Measurements from ENCODE around the gene CD4. TPM values are rescaled to one million over a fixed set of nuclear protein-coding genes. Genes with fewer than 3 reads are reported as not detected.

The CD4 gene
- total RNA-seq, 4 donors from 2014 or later = 7.5 to 12.6 (median 8.9) TPM

DNA sequence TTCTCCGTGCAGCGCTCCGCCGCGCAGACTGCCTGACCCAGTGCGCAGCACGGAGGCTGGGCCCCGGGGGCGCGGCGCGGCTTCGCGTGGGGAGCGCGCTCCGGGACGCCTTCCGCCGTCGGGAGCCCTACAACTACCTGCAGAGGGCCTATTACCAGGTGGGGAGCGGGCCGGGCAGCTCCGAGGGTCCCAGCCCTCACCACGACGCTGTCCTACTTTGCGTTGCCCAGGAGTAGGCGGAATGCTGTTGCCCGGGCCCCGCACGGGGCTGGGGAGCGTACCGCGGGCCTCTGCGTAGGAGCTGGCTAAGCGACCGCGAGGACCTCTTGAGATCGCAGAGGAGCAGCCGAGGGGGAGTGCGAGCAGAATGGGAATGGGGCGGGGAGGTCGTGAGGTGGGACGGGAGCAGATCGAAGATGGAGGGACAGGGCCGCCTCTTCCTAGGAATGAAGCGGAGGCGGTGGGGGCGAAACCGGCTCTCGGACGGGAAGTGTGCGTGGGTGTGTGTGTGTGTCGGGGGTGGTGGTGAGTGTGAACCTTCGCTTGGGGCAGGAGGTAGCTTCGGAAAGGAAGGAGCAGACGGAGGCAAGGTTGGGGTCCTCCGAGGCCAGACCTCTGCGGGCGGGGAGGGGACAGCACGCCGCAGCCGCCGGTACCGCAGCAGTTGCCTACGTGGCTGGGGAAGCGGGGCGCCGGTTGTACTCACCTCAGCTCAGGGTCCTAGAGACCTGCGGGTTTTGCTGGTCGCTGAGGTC lies 39.6 kb downstream of the CD4 start:
- H3K36me3 ChIP-seq = peaks cover 0 to 39% (median 0%) of the 10 kb centered on the region in 3 donors
- 0 to 1% methylated on average over 37 to 46 of the region's 71 CpGs for WGBS, 2 donors
- peaks cover 0 to 10% of the 10 kb centered on the region in 2 donors for H3K27me3 ChIP-seq
- peak in 1 of 2 donors; percentile 34 for TF ChIP-seq EP300 (IDR thresholded peaks at IDR 0.05)
- TF ChIP-seq, protein P1, sequence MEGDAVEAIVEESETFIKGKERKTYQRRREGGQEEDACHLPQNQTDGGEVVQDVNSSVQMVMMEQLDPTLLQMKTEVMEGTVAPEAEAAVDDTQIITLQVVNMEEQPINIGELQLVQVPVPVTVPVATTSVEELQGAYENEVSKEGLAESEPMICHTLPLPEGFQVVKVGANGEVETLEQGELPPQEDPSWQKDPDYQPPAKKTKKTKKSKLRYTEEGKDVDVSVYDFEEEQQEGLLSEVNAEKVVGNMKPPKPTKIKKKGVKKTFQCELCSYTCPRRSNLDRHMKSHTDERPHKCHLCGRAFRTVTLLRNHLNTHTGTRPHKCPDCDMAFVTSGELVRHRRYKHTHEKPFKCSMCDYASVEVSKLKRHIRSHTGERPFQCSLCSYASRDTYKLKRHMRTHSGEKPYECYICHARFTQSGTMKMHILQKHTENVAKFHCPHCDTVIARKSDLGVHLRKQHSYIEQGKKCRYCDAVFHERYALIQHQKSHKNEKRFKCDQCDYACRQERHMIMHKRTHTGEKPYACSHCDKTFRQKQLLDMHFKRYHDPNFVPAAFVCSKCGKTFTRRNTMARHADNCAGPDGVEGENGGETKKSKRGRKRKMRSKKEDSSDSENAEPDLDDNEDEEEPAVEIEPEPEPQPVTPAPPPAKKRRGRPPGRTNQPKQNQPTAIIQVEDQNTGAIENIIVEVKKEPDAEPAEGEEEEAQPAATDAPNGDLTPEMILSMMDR (IDR thresholded peaks at IDR 0.05) = no peak
- peak in 1 of 2 donors; percentile 24 for TF ChIP-seq POLR2A (IDR thresholded peaks at IDR 0.05)
- H3K4me1 ChIP-seq = peaks cover 0 to 42% (median 7%) of the 10 kb centered on the region in 4 donors
- H3K4me3 ChIP-seq = peak overlapping the region; percentile 57 to 92 (median 75)
- DNase-seq (ENCODE audit: low spot score in 2 of 2) = no peak
- H3K27ac ChIP-seq = peak overlapping the region; percentile 73 to 95 (median 86)
- no peaks in the 10 kb centered on the region for H3K9me3 ChIP-seq

DNA sequence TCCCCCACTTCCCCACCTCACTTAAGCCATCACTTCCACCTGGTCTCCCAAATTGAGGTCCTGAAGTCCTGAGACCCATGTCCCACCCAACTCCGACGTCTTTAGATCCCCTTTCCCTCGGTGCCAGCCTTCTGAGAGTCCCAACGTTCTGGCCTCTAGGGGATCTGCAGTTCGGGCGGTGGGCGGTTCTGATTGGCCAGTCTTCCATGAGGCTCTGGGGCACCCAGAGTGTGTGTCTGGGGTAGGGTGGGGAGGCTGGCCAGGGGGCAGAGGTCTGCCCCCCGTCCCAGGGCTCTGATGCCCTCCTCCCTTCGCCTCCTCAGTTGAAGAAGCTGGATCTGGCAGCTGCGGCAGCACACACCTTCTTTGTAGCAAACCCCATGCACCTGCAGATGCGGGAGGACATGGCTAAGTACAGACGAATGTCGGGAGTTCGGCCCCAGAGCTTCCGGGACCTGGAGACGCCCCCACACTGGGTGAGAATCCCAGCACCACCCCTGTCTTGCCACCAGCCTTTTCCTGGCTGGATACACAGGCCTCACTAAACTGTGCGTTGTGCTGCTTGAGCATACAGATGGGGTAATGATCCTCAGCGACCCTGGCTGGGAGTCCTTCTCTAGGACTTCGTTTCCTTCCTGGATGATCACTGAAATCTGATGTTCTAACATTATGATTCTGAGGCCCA lies 40.4 kb downstream of the CD4 start:
- no peak for DNase-seq (ENCODE audit: low spot score in 2 of 2)
- 40 to 52% methylated on average over 19 of the region's 19 CpGs for WGBS, 2 donors
- H3K4me3 ChIP-seq = peak overlapping the region; percentile 57 to 92 (median 75)
- peaks cover 0 to 6% of the 10 kb centered on the region in 2 donors for H3K27me3 ChIP-seq
- TF ChIP-seq, protein P1 (IDR thresholded peaks at IDR 0.05) = no peak
- TF ChIP-seq EP300 (IDR thresholded peaks at IDR 0.05) (no peak), POLR2A (IDR thresholded peaks at IDR 0.05) (no peak)
- no peaks in the 10 kb centered on the region for H3K9me3 ChIP-seq
- peaks cover 0 to 46% (median 0%) of the 10 kb centered on the region in 3 donors for H3K36me3 ChIP-seq
- peaks cover 0 to 42% (median 7%) of the 10 kb centered on the region in 4 donors for H3K4me1 ChIP-seq
- H3K27ac ChIP-seq = peak overlapping the region; percentile 73 to 95 (median 86)

DNA sequence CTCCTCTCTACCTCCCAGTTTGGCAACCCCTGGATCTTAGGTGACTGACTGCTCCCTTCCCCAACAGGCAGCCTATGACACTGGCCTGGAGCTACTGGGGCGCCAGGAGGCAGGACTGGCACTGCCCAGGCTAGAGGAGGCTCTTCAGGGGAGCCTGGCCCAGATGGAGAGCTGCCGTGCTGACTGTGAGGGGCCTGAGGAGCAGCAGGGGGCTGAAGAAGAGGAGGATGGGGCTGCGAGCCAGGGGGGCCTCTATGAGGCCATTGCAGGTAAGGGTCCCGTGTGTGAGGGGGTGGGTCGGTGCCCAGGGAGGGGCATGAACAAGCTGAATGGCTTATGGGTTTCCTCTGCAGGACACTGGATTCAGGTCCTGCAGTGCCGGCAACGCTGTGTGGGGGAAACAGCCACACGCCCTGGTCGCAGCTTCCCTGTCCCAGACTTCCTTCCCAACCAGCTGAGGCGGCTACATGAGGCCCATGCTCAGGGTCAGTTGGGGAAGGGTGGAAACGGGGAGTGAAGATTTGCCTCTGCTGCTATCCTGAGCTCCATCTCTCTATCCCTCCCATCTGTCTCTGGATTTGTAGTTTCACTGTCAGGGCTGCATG lies 41.1 kb downstream of the CD4 start:
- TF ChIP-seq POLR2A (IDR thresholded peaks at IDR 0.05) (no peak), EP300 (IDR thresholded peaks at IDR 0.05) (no peak)
- TF ChIP-seq, protein P1 (IDR thresholded peaks at IDR 0.05) = no peak
- Histone ChIP-seq H3K27ac (peak overlapping the region in 2 of 4 donors; percentile 90 to 95), H3K4me3 (no peak overlapping the region), H3K36me3 (peaks cover 0 to 50% (median 0%) of the 10 kb centered on the region in 3 donors), H3K9me3 (no peaks in the 10 kb centered on the region), H3K27me3 (peaks cover 0 to under 1% of the 10 kb centered on the region in 2 donors), H3K4me1 (peaks cover 0 to 37% (median 6%) of the 10 kb centered on the region in 4 donors)
- WGBS, 2 donors = 84 to 85% methylated on average over 11 of the region's 11 CpGs
- DNase-seq (ENCODE audit: low spot score in 2 of 2) = no peak

DNA sequence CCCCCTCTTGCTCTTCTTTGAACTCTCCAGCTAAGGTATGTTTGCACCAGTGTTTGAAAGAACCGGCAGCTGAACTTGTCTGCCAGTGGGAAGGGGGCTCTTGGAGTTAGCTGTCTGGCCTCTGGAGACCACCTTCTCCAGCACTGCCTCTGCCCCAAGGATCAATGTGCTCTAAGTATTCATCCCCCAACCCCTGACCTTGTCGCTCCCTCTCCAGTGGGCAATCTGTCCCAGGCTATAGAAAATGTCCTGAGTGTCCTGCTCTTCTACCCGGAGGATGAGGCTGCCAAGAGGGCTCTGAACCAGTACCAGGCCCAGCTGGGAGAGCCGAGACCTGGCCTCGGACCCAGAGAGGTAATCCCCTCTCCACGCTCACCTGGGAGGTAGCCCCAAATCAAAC lies 41.7 kb downstream of the CD4 start:
- Histone ChIP-seq H3K4me1 (peaks cover 0 to 31% (median 6%) of the 10 kb centered on the region in 4 donors), H3K27me3 (no peaks in the 10 kb centered on the region), H3K9me3 (no peaks in the 10 kb centered on the region), H3K27ac (no peak overlapping the region), H3K36me3 (peaks cover 0 to 50% (median 0%) of the 10 kb centered on the region in 3 donors), H3K4me3 (no peak overlapping the region)
- DNase-seq (ENCODE audit: low spot score in 2 of 2) = no peak
- WGBS, 2 donors = 76 to 82% methylated on average over 6 of the region's 6 CpGs
- no peak for TF ChIP-seq EP300 (IDR thresholded peaks at IDR 0.05)
- TF ChIP-seq, protein P1 (IDR thresholded peaks at IDR 0.05) = no peak
- no peak for TF ChIP-seq POLR2A (IDR thresholded peaks at IDR 0.05)
